ENCODE results near the gene SNX13.

The SNX13 gene

GRCh38 chr7:17863809-17864143, 76.5 kb downstream of the SNX13 start:
- Histone ChIP-seq H3K27me3 (no peaks in the 10 kb centered on the region), H3K4me3 (no peak overlapping the region), H3K27ac (no peak overlapping the region), H3K4me1 (no peaks in the 10 kb centered on the region), H3K9me3 (peaks cover 0 to 6% (median 0%) of the 10 kb centered on the region in 3 donors), H3K36me3 (peaks cover 47 to 69% (median 66%) of the 10 kb centered on the region in 3 donors)
- TF ChIP-seq, protein P1, sequence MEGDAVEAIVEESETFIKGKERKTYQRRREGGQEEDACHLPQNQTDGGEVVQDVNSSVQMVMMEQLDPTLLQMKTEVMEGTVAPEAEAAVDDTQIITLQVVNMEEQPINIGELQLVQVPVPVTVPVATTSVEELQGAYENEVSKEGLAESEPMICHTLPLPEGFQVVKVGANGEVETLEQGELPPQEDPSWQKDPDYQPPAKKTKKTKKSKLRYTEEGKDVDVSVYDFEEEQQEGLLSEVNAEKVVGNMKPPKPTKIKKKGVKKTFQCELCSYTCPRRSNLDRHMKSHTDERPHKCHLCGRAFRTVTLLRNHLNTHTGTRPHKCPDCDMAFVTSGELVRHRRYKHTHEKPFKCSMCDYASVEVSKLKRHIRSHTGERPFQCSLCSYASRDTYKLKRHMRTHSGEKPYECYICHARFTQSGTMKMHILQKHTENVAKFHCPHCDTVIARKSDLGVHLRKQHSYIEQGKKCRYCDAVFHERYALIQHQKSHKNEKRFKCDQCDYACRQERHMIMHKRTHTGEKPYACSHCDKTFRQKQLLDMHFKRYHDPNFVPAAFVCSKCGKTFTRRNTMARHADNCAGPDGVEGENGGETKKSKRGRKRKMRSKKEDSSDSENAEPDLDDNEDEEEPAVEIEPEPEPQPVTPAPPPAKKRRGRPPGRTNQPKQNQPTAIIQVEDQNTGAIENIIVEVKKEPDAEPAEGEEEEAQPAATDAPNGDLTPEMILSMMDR (IDR thresholded peaks at IDR 0.05), result no peak
- intact Hi-C loops (cut with DNase I; ENCODE audit: low total_unique reads), result no loop called here
- no peak for DNase-seq

- Histone ChIP-seq H3K4me1 (no peaks in the 10 kb centered on the region), H3K27me3 (no peaks in the 10 kb centered on the region), H3K27ac (no peak overlapping the region), H3K4me3 (no peak overlapping the region), H3K36me3 (peaks cover 42 to 64% (median 61%) of the 10 kb centered on the region in 3 donors), H3K9me3 (peaks cover 0 to 6% (median 0%) of the 10 kb centered on the region in 3 donors)
- no peak for DNase-seq
- TF ChIP-seq, protein P1 (IDR thresholded peaks at IDR 0.05), result no peak
- intact Hi-C loops (cut with DNase I; ENCODE audit: low total_unique reads), result no loop called here
These were observed 77.0 kb downstream of the SNX13 start for GRCh38 chr7:17863095-17863808.

- no peak overlapping the region for H3K4me3 ChIP-seq
- H3K36me3 ChIP-seq, result peaks cover 23 to 29% (median 25%) of the 10 kb centered on the region in 3 donors
- no peak overlapping the region for H3K27ac ChIP-seq
These were observed 84.0 kb downstream of the SNX13 start for GRCh38 chr7:17856251-17856650.

GRCh38 chr7:17855202-17855601, 85.1 kb downstream of the SNX13 start:
- TF ChIP-seq, protein P1 (IDR thresholded peaks at IDR 0.05), result no peak
- H3K36me3 ChIP-seq, result peaks cover 17 to 24% (median 17%) of the 10 kb centered on the region in 3 donors
- no peak overlapping the region for H3K27ac ChIP-seq

More at GRCh38 chr7:17856251-17856650, 84.0 kb downstream of the SNX13 start:
- Histone ChIP-seq H3K9me3 (peaks cover 0 to 5% (median 0%) of the 10 kb centered on the region in 3 donors), H3K4me1 (no peaks in the 10 kb centered on the region), H3K27me3 (no peaks in the 10 kb centered on the region)
- intact Hi-C loops (cut with DNase I; ENCODE audit: low total_unique reads), result no loop called here
- TF ChIP-seq, protein P1 (IDR thresholded peaks at IDR 0.05), result no peak
- DNase-seq, result no peak

DNA sequence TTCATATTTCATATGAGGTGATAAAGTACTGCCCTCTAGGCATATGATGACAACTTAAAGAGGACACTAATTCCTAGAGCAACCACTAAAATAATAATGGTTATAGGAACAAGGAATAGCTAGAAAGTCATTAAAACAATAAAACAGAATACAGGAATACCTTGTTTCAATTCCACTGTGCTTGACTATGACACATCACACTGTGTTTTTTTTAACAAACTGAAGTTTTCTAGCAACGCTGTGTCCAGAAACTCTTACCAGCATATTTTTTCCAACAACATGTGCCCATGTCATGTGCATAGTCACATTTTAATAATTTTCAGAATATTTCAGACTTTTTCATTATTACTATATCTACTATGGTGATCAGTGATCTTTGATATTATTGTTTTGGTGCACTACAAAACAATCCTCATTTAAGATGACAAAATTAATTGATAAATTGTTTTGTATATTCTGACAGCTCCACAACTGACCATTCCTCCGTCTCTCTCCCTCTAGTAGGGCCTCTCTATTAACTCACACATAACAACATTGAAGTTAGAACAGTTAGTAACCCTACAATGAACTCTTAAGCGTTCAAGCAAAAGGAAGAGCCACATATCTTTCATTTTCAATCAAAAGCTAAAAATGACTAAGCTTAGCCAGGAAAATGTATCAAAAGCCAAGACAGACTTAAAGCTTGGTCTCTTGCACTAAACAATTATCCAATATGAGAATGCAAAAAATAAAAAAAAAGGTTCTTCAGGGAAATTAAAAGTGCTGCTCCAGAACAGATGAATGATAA, 85.8 kb downstream of the SNX13 start:
- TF ChIP-seq, protein P1 (IDR thresholded peaks at IDR 0.05), result no peak
- H3K4me3 ChIP-seq, result no peak overlapping the region
- no peak overlapping the region for H3K27ac ChIP-seq
- DNase-seq, result no peak
- H3K27me3 ChIP-seq, result no peaks in the 10 kb centered on the region
- H3K9me3 ChIP-seq, result peaks cover 0 to 5% (median 0%) of the 10 kb centered on the region in 3 donors
- H3K36me3 ChIP-seq, result peaks cover 17 to 24% (median 21%) of the 10 kb centered on the region in 3 donors
- intact Hi-C loops (cut with DNase I; ENCODE audit: low total_unique reads), result no loop called here
- no peaks in the 10 kb centered on the region for H3K4me1 ChIP-seq

More at GRCh38 chr7:17855202-17855601, 85.1 kb downstream of the SNX13 start:
- Histone ChIP-seq H3K9me3 (peaks cover 0 to 5% (median 0%) of the 10 kb centered on the region in 3 donors), H3K27me3 (no peaks in the 10 kb centered on the region), H3K4me3 (no peak overlapping the region), H3K4me1 (no peaks in the 10 kb centered on the region)
- intact Hi-C loops (cut with DNase I; ENCODE audit: low total_unique reads), result no loop called here
- no peak for DNase-seq
